Activated CD4-positive, alpha-beta T cell treated with anti-CD3 and anti-CD28 coated beads, Interleukin-2, amount 10 ng/mL, durations not matched to agents 24 days and 14 days (primary cell): ENCODE results near the gene C11orf91. TPM values are rescaled to one million over a fixed set of nuclear protein-coding genes. Genes with fewer than 3 reads are reported as not detected.
"Not testable (repeated sequence)": the region's sequence is repeated elsewhere in the genome, so short reads cannot be mapped to it uniquely, and the experiment has no call there.

Experiments used
- DNase-seq: peaks from one replicate; pipeline ENCODE4 v3.0.0; 2022
- H3K27ac Mint-ChIP-seq: one replicate; pipeline ENCODE4 v1.8.0; 2022; ENCODE audit warnings: mild to moderate bottlenecking, mixed read lengths
- H3K27me3 Mint-ChIP-seq: one replicate; pipeline ENCODE4 v1.8.0; 2022; ENCODE audit warnings: mixed read lengths
- H3K36me3 Mint-ChIP-seq: one replicate; pipeline ENCODE4 v1.8.0; 2022; ENCODE audit warnings: low read depth, mild to moderate bottlenecking, mixed read lengths
- H3K4me1 Mint-ChIP-seq: one replicate; pipeline ENCODE4 v1.8.0; 2021; ENCODE audit warnings: mixed read lengths
- H3K4me3 Mint-ChIP-seq: one replicate; pipeline ENCODE4 v1.8.0; 2022; ENCODE audit warnings: mild to moderate bottlenecking, moderate library complexity, mixed read lengths
- H3K9me3 Mint-ChIP-seq: one replicate; pipeline ENCODE4 v1.8.0; 2021; ENCODE audit warnings: mixed read lengths
- intact Hi-C: fragments of 100-400 bp; cut with micrococcal nuclease; formaldehyde crosslinking; loops from one replicate; pipeline ENCODE4 v1.15.1; 2023
- total RNA-seq: library from RNA; stranded (reverse); gene quantifications from 2 replicates; pipeline ENCODE4 v1.2.3, GENCODE V29; 2022

C11orf91 gene
- total RNA-seq, 1 donor from 2014 or later = 0.51 TPM

DNA sequence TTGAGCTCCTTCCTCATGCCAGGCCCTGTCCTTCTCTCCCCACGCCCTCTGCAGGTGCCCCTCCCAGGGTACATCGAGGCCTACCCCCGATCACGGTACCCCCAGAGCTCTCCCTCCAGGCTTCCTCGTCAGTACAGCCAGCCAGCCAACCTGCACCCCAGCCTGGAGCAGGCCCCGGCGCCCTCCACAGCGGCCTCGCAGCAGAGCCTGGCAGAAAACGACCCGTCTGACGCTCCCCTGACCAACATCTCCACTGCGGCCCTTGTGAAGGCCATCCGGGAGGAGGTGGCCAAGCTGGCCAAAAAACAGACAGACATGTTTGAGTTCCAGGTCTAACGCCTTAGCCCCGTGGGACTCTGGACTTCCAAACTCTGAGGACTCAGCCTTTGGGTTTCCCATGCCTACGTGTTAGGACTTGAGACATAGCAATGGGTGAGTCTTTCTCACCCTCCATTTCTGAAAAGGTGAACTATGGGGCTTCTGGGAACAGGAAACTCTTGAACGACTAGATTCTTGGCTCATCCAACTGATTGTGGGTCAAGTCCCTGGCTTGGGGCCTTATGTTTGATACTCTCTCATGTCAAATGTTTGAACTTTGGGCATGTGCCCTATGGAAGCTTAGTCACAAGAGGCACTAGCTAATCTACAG lies 32.7 kb downstream of the C11orf91 start:
- Mint-ChIP-seq H3K9me3 (no peaks in the 10 kb centered on the region), H3K4me1 (peaks cover 9% of the 10 kb centered on the region), H3K27me3 (no peaks in the 10 kb centered on the region), H3K4me3 (no peak overlapping the region), H3K36me3 (no peaks in the 10 kb centered on the region), H3K27ac (no peak overlapping the region)
- no peak for DNase-seq
- intact Hi-C loops = no loop called here

DNA sequence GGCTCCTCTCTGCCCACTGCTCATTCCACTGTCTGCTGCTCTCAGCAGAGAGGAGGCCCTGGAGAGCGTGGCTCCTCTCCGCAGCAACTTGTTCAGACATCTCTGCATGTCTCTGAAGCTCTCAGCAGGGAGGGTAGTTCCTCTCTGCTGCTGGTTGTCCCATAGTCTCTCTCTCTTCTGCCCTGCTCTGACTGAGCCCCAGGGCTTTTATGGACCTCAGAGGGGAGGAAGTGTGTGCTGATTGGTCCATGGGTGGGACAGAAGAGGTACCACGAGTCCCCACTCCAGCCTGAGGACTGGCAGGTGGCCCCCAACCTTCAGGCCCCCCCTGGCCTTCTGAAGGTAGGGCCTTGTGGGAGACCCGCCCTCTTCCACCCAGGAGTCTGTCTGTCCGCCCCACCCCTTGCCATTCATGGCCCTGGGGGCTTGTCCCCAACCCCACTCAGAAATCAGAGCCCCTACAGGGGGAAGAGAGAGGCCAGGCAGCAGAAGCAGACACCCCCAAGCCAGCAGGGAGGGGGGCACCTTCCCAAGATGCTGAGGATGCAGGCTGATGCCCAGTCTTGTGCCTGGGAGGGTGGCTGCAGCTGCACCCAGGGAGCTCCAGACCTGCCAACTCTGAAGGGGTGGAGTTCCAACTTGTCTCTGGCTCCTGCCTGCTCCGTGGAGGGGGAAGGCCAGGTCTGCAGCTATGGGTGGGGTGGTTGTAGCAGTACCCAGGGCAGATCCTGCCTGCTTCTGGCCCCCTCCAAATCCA lies 35.1 kb downstream of the C11orf91 start:
- no peak overlapping the region for H3K4me3 Mint-ChIP-seq
- DNase-seq = no peak
- no peaks in the 10 kb centered on the region for H3K27me3 Mint-ChIP-seq
- H3K36me3 Mint-ChIP-seq = no peaks in the 10 kb centered on the region
- intact Hi-C loops = no loop called here
- peaks cover 3% of the 10 kb centered on the region for H3K4me1 Mint-ChIP-seq
- no peaks in the 10 kb centered on the region for H3K9me3 Mint-ChIP-seq
- no peak overlapping the region for H3K27ac Mint-ChIP-seq

DNA sequence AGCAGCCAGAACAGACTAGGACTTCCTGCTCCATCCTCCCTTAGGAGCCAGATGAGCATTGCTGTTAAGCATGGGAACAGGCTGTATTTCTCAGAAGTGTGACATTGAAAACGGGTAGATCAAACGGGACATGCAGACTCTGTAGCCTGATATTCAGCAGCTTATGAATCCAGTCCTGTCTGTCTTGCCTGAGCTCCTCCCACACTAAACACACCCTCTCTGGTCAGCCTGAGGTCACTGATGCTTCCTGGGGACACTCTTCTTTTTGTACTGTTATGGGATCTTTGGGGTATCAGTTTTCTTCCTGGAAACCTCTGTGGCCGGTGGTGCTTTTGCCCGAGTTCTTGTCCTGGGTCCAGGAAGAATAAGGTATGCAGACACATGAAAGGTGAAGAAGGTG lies 35.8 kb downstream of the C11orf91 start:
- intact Hi-C loops = no loop called here
- Mint-ChIP-seq H3K27me3 (no peaks in the 10 kb centered on the region), H3K9me3 (no peaks in the 10 kb centered on the region), H3K27ac (no peak overlapping the region), H3K4me3 (no peak overlapping the region), H3K4me1 (no peaks in the 10 kb centered on the region), H3K36me3 (no peaks in the 10 kb centered on the region)
- DNase-seq = no peak

DNA sequence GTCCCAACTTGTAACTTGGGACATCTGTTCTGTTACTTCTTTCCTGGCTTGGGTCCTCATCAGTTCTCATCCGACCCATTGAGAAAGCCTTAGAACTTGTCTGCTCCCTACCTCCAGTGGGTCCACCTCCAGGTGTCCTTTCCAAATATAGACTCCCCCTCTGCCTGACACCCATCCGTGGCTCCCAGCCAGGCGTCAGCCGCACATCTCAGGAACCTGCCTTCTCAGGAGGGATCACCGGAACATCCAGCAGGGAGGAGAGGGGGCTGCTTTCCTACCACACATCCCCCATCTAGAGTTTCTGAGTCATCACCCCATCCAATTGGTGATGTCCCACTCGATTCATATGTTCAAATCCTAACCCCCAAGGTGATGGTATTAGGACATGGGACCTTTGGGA lies 36.5 kb downstream of the C11orf91 start:
- DNase-seq = no peak
- Mint-ChIP-seq H3K9me3 (no peaks in the 10 kb centered on the region), H3K27me3 (no peaks in the 10 kb centered on the region), H3K4me3 (no peak overlapping the region), H3K4me1 (no peaks in the 10 kb centered on the region), H3K36me3 (no peaks in the 10 kb centered on the region), H3K27ac (no peak overlapping the region)
- intact Hi-C loops = no loop called here

DNA sequence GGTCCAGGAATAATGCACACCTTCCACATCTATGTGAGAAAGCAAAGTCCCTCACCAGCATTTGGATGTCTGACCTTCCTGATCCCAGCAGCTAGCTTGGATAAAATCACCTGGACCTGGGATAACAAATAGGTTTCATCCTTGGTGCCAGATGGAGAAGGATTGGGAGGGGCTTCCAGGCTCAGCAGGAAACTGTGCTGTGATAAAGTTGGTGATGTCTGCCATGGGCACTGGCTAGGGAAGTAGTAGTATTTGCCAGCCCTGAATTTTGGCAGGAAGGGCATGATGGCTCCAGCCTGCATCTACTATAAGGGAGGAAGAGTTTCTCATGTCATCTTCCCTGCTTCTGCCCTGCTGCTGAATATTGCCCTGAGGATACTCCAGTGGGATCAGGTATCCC lies 37.5 kb downstream of the C11orf91 start:
- Mint-ChIP-seq H3K27me3 (no peaks in the 10 kb centered on the region), H3K36me3 (no peaks in the 10 kb centered on the region), H3K9me3 (no peaks in the 10 kb centered on the region), H3K4me3 (no peak overlapping the region), H3K4me1 (no peaks in the 10 kb centered on the region), H3K27ac (no peak overlapping the region)
- no peak for DNase-seq
- intact Hi-C loops = no loop called here

DNA sequence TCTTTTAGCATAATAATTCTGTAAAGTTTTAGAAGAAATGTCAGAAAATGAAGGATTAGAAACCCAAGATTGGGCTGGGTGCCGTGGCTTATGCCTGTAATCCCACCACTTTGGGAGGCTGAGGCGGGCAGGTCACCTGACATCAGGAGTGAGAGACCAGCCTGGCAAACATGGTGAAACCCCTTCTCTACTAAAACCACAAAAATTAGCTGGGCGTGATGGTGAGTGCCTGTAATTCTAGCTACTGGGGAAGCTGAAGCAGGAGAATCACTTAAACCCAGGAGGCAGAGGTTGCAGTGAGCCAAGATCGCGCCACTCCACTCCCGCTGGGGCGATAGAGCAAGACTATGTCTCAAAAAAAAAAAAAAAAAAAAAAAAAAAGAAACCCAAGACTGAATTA lies 39.1 kb downstream of the C11orf91 start:
- H3K4me3 Mint-ChIP-seq, H3K27ac Mint-ChIP-seq, H3K9me3 Mint-ChIP-seq, intact Hi-C loops, H3K36me3 Mint-ChIP-seq, H3K4me1 Mint-ChIP-seq, H3K27me3 Mint-ChIP-seq, DNase-seq: not testable (repeated sequence)

DNA sequence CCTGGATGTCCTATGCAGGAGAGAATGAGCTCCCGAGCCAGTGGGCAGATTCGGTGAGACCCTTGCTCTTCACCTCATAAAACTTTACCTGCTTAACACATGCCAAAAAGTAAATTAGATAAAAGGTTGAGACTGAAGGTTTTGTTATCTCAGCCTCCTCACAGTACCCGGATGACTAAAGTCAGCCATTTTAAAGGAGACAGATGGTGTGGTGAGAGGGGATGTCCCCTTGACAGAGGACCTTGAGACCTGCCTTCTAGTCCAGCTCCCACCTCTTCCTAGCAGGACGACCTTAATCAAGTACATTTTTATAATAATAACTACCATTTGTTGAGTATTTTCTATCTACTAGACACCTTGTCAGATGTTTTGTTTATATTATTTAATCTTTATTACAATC lies 39.7 kb downstream of the C11orf91 start:
- DNase-seq = no peak
- Mint-ChIP-seq H3K4me3 (no peak overlapping the region), H3K27me3 (peaks cover 2% of the 10 kb centered on the region), H3K36me3 (no peaks in the 10 kb centered on the region), H3K4me1 (no peaks in the 10 kb centered on the region), H3K27ac (no peak overlapping the region), H3K9me3 (no peaks in the 10 kb centered on the region)
- intact Hi-C loops = no loop called here

DNA sequence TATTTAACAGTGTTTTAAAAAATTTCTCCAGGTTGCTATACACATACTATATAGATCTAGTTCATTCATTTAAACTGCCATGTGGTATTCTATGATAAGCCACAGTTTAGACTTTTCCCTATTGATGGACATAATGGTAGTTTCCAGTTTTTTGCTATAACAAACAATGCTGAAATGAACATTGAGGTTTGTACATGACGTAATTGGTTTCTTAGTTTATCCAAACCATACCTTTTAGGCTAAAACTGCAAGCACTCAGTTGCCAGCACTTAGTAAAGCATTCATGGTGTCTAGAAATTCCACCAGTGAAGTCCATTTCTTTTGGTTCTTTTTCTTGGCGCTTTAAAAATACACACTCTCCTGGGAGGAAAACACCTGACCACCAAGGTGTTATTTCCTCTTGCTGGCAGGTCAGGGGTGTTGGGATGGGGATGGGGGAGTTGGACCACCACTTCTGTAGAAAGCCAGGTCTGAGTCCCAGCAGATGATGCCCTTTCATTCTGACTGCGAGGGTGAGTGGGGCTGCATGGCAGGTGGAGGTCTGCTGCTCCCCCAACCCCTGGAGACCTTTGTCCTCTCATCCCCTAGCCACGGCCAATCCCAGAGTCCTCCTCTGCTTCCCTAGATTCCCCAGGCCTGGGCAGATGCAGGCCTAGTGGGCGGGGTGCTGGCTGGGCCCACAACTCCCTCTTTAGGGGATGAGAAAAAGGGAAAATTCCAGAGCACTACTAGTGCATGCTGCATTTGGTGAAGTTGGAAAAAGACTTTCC lies 41.1 kb downstream of the C11orf91 start:
- H3K27me3 Mint-ChIP-seq = peaks cover 2% of the 10 kb centered on the region
- intact Hi-C loops = no loop called here
- no peak overlapping the region for H3K27ac Mint-ChIP-seq
- no peak for DNase-seq
- H3K4me3 Mint-ChIP-seq = no peak overlapping the region
- no peaks in the 10 kb centered on the region for H3K9me3 Mint-ChIP-seq
- no peaks in the 10 kb centered on the region for H3K36me3 Mint-ChIP-seq
- H3K4me1 Mint-ChIP-seq = no peaks in the 10 kb centered on the region

DNA sequence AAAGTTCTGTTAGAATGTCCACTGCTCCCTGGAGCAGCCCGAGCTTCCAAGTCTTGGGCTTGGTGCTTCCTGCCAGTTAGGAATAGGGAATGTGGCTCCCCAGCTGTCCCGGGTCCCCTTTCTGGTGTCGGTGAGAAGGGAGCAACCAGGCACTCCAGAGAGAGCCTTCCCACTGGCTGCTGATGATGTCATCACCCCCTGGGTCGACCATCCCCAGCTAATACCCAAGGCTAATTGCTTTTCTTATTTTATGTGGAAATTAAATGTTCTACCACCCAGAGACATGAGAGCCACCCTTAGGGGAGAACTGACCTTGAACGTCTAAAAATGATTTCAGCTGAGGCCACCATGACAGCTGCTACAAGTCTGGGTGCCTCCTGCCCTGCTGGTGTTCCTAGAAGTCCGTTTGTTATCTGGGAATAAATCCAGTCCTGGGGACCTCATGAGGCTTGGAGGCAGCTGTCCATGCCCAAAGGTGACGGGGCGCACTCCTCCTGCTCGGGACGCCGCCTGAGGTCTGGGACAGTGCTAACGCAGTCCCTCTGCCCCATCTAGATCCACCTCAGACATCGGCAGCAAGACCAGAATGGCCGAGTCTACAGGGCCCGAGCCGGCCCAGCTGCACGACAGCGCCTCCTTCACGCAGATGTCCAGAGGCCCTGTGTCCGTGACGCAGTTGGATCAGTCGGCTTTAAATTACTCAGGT lies 42.3 kb downstream of the C11orf91 start:
- Mint-ChIP-seq H3K27ac (no peak overlapping the region), H3K27me3 (peaks cover 2% of the 10 kb centered on the region), H3K36me3 (no peaks in the 10 kb centered on the region), H3K9me3 (no peaks in the 10 kb centered on the region), H3K4me1 (no peaks in the 10 kb centered on the region), H3K4me3 (no peak overlapping the region)
- intact Hi-C loops = no loop called here
- DNase-seq = no peak

DNA sequence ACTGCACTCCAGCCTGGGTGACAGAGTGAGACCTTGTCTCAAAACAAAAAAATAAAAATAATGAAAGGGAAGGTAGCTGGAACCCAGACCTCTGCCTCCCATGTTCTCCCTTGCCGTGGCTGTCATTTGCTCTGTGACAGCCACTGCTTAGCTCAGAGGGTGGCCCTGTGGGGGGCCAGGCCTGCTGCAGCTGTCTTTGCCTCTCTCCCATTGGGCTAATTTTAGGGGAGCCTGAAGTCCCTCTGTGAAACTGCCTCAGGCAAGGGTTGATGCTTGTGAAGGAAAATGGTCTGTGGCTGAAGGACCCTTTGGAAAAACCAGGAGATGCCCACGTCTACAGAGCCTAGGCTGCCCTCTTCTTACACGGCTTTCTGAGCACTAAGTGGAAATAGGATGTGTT lies 42.9 kb downstream of the C11orf91 start:
- Mint-ChIP-seq H3K9me3 (no peaks in the 10 kb centered on the region), H3K27me3 (peaks cover 3% of the 10 kb centered on the region), H3K36me3 (no peaks in the 10 kb centered on the region), H3K27ac (no peak overlapping the region), H3K4me3 (no peak overlapping the region), H3K4me1 (no peaks in the 10 kb centered on the region)
- intact Hi-C loops = no loop called here
- DNase-seq = no peak

DNA sequence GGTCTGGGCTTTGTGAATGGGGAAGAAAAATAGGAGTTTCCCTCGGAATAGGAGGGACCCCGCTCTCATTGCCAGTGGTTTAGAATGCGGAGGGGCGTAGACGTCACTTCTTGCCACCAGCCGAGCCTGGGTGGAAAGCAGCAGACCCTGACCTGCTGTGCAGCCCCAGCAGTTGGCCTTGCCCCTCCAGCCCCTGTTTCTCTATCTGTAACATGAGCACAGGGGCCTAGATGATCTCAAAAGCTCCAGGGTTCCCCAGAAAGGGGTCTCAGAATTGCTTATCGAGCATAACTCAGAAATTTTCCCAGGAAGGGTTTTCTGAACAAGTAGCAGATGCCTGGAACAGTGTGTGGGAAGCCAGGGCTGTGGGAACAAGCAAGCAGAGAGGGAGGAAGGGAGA lies 43.9 kb downstream of the C11orf91 start:
- Mint-ChIP-seq H3K27ac (no peak overlapping the region), H3K4me1 (no peaks in the 10 kb centered on the region), H3K36me3 (no peaks in the 10 kb centered on the region), H3K4me3 (no peak overlapping the region), H3K9me3 (no peaks in the 10 kb centered on the region), H3K27me3 (peaks cover 4% of the 10 kb centered on the region)
- intact Hi-C loops = no loop called here
- DNase-seq = no peak

DNA sequence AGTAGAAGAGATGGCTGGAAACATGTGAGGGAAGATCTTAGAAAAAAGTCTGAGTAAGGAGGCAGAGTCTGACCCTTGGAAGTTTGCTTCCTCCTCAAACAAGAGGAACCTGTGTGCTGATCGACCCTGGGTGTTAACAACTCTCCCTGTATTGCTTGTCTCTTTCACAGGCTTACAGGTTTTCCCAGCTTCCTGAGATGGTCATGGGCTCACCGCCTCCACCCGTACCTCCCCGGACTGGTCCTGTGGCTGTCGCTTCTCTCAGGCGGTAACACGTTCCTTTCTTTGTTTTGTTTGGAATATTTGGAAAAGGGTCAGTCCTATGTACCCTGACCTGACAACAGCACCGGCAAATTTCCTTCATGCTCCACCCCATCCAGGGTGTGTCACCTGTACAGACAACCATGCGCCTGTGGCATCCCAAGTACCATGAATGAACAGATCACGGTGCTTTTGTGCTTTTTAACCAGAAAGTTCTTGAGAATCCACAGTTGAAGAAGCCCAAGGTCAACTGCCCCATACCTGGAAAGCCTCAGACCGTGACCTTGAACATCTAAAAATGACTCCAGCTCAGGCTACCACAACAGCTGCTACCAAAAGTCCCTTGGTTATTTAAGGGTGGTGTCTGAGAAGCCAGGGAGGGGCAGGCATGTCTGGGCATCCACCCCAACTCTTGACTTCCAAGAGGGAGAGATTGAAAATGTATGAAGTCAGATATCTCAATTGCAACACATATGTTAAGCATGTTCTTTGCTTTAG lies 44.6 kb downstream of the C11orf91 start:
- no peaks in the 10 kb centered on the region for H3K36me3 Mint-ChIP-seq
- H3K4me1 Mint-ChIP-seq = no peaks in the 10 kb centered on the region
- no peak overlapping the region for H3K4me3 Mint-ChIP-seq
- H3K9me3 Mint-ChIP-seq = no peaks in the 10 kb centered on the region
- no peak for DNase-seq
- H3K27me3 Mint-ChIP-seq = peaks cover 4% of the 10 kb centered on the region
- H3K27ac Mint-ChIP-seq = no peak overlapping the region
- intact Hi-C loops = no loop called here

DNA sequence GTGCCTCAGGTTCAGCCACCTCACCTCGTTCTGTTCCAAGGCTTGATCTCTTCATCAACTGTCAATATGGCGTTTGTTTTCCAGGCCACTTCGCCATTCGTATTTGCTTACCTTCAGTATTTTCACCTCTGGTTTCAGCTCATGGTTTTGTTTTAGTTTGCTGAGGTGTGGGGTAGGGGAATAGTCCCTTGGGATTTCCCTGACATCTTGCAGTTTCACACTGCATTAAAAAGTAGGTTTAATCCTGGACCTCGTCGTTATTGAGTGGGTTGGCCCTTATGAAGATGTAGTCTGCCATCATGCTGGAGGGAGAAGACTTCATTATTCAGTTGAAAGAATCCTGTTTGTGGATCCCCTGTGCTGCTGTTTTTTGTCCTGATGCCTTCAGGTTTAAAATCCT lies 46.0 kb downstream of the C11orf91 start:
- no peaks in the 10 kb centered on the region for H3K36me3 Mint-ChIP-seq

More for the DNA sequence above, 46.0 kb downstream of the C11orf91 start:
- Mint-ChIP-seq H3K27ac (no peak overlapping the region), H3K9me3 (no peaks in the 10 kb centered on the region), H3K4me3 (no peak overlapping the region), H3K4me1 (no peaks in the 10 kb centered on the region), H3K27me3 (peaks cover 9% of the 10 kb centered on the region)
- intact Hi-C loops = no loop called here
- no peak for DNase-seq
